Epithelial cell of prostate (primary cell): Measurements from ENCODE around the gene GINS2.

ENCODE experiments used
- DNase-seq: peaks from one replicate; pipeline ENCODE4 v3.0.0-alpha.2; 2011; ENCODE audit warnings: low read depth, low spot score
- H3K27ac ChIP-seq: fragments of 450-650 bp; 2 replicates; pipeline ENCODE4 v1.5.1; 2017; ENCODE audit warnings: mild to moderate bottlenecking

GINS2 gene

DNA sequence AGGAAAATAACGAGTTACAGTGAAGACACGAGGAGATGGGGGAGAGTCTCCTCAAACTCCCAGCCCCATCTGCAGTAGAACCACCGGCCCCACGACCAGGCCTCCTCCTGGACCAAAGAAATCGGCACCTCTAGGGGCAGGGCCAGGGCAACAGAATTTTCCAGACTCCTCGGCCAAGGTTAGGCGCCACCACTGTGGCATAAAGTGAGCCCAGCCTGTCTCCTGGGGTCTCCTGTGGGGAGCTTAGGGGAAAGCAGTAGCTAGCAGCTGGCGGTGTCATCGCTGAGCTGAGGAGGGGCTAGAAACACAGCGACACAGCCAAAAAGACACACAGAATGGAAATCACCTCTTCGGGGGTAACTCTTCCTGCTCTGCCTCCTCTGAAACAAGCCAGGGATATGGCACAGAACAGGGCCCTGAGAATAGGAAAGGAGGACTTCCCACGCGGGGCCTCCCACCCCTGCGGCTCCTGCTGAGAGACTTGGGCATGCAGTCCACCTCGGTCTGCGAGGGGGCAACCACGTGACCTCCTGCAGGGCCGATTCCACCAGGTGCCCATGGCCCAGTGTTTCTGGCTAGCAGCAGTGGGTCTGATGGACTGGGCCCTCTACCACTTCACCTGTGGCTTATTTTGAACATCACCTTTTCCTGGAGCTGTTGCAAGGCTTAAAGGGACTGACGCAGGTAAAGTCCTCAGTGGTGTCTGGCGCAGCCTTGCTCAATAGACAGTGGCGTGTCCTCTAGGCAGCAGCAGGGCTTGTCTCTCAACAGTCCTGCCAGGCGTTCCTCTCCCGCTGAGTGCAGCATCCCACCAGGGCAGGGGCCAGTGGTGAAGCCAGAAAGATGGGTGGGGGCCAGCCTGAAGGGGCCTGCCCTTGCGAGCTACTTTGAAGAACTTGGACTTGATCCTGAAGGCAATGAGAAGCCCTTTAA, 6.7 kb upstream of the GINS2 start:
- H3K27ac ChIP-seq: no peak overlapping the region
- no peak for DNase-seq

DNA sequence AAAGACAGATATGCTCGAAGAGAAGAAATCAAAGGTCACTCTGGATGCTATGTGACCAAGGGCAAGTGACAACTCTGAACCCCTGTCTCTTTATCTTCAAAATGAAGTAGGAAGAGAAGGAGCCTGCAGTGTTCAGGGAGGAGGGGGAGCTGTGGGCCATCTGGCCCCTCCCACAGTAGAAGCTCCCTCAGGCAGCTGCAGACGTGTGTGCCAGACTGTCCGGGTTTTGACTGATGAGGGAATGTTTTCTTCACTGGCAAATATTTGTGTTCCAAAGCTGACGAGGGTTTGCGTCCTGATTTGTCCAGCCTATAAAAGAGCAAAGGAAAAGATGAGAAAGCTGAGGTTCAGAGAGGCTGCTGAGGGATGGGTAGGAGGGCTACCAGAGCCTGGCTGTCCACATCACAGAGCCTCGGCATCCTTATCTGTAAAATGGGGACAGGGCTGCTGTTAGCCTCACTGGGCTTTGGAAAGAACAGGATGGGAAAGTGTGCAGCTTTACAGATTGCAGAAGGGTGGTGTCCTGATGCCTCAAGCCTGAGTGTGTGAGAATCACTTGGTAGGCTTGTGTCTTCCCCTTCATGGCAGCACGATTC, 1.8 kb upstream of the GINS2 start:
- H3K27ac ChIP-seq: no peak overlapping the region
- DNase-seq: no peak

DNA sequence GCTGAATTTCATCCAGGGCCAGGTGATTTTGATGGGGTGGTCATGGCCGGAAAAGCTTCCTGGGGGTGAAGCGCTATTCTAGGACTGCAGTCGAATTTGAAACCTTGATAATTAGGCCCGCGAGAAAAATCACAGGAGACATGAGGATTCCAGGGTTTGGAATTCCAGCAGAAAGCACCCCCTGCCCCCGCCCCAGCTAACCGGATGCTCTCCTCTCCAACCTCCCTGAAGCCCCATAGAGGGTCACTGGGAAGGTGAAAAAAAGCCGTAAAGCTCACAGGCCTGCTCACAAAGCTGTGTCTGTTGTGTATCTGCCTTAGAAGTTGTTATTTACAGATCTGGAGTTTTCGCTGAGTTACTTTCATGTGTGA, 1.2 kb upstream of the GINS2 start:
- DNase-seq: no peak
- H3K27ac ChIP-seq: no peak overlapping the region

DNA sequence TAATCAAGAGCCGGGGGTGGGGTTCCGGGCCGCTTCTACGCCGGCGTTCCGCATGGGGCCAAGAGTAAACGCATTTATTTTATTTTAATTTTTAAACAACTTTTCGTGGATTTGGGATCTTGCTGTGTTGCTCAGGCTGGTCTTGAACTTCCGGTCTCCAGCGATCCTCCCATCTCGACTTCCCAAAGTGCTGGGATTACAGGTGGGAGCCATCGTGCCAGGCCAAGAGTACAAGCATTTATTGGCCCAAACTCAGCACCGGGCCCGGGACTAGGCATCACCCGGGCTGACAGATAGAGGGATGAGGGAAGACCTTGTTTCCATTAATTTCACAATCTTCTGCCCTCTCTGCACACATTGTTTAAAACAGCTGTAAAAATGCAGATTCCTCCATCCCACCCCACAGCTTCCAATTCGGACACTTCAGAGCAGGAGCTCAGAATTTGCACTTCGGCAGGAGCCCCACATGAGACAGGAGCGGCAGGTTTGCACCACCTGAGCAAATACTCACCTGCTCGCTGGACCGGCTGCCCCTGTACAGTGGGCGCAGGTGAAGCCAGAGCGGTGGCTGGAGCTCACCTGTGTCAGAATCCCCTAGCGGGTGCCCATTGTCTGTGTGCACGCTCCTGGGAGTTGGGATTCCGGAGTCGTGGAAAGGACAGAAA, 663 bp upstream of the GINS2 start:
- no peak for DNase-seq
- no peak overlapping the region for H3K27ac ChIP-seq

DNA sequence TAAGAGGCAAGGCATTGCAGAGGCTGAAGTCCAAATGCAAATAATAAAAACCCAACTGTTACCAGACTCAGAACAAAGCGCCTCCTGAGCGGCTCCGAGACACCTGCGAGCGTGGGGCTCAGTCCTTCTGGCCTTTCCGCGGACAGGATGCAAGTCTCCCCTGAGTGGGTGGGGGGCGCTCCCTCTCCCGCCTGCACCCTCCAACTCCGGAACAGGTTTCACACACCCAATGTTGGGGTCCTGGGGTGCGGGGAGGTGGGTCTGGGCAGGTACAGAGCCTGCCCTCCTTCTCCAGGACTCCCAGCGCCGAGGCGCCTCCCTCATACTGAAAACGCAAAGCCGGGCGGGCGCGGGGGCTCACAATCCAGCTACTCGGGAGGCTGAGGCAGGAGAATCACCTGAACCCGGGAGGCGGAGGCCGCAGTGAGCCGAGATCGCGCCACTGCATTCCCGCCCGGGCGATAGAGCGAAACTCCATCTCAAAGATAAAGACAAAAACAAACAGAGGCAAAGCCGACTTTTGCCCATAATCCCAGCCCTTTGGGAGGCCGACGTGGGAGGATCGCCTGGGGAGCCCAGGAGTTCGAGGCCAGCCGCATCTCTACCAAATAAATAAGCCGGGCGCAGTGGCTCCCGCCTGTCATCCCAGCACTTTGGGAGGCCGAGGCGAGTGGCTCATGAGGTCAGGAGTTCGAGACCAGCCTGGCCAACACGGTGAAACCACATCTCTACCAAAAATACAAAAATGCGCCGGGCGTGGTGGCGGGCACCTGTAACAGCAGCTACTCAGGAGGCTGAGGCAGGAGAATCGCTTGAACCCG, 893 bp downstream of the GINS2 start:
- H3K27ac ChIP-seq: no peak overlapping the region
- no peak for DNase-seq

DNA sequence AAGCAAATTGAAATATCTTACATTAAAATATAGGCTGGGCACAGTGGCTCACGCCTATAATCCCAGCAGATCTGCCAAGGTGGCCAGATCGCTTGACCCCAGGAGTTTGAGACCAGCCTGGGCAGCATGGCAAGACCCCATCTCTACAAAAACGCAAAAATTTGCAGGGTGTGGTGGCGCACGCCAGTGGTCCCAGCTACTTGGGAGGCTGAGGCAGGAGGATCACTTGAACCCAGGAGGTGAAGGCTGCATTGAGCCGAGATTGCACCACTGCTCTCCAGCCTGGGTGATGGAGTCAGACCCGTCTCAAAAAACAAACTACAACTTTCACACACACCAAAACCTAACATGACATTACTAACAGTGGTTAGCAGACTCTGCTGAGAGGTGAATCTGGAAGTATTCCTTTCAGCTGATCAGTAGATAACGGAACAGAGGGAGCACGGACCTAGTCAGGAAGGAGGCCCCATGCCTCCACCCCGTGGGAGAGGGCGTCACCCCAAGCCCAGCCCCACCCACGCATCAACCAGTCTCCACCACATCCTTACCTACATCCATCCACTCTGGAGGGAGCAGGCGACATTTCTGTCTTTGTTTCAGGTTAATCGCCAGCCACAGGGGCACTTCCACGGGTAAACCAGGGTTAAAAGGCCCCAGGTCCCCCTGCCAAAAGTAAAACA, 1.7 kb downstream of the GINS2 start:
- no peak overlapping the region for H3K27ac ChIP-seq
- no peak for DNase-seq

DNA sequence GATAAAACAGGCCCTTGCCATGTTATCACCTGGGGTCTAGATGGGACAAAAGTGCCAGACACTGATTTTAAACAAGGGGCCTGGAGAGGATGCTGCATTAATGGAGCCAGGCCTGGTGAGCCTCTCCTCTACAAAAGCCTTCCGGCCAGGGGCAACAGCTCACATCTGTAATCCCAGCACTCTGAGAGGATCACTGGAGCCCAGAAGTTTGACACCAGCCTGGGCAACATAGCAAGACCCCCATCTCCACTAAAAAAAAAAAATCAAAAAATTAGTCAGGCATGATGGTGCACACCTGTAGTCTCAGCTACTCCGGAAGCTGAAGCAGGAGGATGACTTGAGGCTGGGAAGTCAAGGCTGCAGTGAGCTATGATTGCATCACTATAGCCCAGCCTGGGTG, 3.5 kb downstream of the GINS2 start:
- H3K27ac ChIP-seq: no peak overlapping the region
- DNase-seq: no peak

DNA sequence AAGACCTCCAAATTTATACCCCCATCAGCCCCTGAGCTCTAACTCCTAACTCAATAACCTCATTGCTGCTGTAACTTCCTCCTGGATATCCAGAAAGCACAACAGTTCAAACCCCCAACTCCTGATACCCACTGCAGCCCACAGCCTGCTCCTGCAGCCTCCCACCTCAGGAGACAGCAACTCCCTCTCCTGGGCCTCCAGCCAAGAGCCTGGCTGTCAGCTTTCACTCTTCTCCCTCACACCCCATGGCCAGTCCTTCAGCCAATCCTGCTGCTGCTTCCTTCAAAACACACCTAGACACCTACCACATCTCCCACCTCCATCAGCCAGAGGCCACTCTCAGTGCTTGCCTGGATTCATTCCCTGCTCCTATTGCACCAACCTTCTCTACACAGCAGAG, 5.4 kb downstream of the GINS2 start:
- H3K27ac ChIP-seq: no peak overlapping the region

DNA sequence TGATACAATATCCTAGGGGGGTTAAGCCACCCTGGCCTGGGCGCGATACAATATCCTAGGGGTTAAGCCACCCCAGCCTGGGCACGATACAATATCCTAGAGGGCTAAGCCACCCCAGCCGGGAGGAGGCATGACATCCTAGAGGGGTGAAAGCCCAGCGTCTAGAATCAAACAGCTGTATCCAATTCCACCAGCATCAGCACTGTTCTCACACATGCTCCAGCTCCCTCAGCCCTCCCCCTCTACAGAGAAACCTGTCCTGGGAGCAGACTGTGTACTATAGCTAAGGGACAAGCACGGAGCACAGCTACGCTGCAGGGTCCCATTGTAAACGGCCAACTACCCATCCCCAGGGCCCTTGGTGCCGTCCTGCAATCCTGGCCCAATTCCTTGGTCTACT, 6.2 kb downstream of the GINS2 start:
- no peak overlapping the region for H3K27ac ChIP-seq
- no peak for DNase-seq

More for the DNA sequence above, 5.4 kb downstream of the GINS2 start:
- DNase-seq: no peak

DNA sequence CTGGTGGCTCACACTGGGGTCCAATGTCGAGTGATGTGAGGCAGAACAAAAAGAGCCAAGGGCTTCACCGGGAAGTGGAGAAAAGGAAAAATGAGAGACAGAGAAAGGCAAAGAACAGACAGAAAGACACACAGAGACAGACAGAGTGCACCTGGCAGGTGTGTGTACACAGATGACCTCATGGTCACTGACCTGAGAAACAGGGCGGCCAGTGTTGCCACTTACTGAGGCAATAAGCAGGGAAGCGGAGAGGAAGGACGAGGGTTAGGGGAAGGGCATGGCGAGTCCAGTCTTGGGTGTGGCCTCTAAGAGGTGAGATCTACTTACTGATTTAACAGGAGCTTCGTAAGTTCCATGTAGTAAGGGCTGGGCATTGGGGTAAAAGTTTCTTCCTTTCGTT, 7.5 kb downstream of the GINS2 start:
- DNase-seq: no peak
- H3K27ac ChIP-seq: no peak overlapping the region

DNA sequence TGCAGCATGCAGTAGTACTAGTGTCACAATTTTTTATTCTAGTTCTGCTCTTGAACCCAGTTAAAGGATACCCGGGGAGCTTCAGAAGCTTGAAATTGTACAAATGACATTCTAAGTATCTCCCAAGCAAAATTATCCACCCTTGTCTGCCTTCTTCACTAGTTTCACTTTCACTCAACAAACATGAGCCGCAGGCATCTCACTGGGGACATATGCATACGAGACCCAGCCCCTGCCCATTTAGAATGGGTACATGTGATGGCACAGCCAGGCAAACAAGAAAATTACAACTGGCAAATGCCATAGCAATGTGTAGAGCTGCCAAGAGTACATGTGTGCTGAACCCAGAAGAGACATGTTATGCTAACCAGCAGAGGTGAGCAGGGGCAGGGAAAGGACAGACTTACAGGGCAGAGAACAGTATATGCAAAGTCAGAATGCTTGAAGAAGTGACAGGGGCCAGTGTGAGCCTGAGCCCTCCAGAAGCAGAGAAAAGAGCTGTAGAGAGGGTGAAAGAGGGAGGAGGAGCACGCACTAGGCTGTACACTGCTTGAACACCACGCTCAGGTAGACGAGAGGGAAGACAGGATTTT, 8.3 kb downstream of the GINS2 start:
- no peak for DNase-seq
- H3K27ac ChIP-seq: no peak overlapping the region

DNA sequence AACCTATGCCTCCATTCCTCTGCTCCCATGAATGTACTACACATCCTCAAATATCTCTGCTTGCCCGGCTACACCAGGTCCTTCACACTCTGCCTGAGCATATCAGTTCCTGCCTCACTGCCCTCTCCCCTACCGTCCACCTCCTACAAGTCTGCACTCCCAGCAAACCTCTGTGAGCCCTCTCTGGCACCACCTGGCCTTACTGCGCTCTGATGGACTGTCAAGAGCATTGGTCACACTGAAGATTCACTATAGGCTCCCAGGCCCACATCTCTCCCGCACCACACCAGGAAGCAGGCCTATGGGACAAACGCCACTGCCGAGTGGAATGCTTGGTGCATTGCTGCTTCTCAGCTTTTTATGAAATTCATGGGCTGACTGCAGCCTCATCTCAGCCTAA, 8.9 kb downstream of the GINS2 start:
- no peak for DNase-seq
- H3K27ac ChIP-seq: no peak overlapping the region

DNA sequence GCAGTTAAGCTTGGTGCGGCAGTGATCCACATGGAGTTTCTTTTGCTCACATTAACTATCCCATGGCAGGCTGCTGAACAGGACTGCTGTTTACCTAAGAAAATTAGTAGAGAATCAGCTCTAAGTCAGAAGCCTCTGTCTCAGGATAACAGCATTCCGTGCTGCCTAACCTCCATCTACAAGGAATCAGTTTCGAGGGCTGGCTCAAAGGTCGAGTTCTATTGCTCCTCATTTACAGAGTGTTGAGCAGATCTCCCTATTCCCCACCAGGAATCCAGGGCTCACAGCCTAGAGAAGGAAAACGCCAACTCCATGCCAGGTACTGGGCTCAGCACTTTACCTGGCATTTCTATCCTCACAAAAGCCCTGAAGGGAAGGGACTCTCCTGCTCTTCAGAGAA, 9.9 kb downstream of the GINS2 start:
- no peak for DNase-seq
- H3K27ac ChIP-seq: no peak overlapping the region

DNA sequence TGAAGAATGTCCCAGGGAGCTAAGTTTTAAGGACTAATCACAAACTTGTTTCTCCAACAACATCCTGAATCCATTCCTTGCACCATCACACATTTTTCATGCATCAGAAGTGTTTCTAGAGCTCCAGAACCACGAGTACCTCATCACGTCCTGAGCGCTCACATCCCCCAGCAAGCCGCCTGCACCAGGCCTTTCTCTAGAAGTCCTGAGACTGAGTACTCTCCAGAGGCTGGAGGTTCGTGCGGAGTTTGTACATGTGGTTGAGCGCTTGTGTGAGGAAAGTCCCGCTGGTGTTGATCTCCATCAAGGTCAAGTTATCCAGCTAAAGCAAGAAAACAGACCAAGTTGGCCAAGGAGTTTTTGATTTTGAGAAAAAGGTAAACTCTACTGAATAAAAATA, 10.7 kb downstream of the GINS2 start:
- no peak for DNase-seq
- H3K27ac ChIP-seq: no peak overlapping the region

DNA sequence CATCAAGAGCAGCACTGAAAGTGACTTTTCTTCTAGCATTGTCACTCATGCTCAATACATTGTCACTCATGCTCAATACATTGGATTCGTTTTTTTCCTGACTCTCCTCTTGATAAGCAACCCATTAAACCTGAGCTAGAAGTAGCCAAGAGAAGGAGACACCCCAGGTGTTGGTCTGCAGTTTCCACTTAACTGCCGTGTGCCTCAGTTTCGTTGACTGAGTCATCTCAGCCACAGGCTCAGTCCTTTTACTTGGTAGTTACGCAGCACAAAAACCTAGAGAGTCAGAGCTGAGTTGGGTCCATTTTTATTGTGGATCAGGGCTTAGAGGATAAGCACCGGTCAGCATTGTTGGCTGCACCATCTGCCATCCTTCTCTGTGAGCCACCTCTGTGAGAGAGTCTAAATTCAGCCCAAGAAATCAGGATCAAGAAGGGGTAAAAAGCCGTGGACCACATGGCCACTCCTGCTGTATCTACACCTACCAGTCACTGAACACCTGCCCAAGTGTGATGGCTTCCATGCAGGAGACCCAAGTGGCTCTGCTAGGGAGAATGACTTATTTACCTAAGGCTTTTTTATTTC, 11.3 kb downstream of the GINS2 start:
- H3K27ac ChIP-seq: no peak overlapping the region
- no peak for DNase-seq

DNA sequence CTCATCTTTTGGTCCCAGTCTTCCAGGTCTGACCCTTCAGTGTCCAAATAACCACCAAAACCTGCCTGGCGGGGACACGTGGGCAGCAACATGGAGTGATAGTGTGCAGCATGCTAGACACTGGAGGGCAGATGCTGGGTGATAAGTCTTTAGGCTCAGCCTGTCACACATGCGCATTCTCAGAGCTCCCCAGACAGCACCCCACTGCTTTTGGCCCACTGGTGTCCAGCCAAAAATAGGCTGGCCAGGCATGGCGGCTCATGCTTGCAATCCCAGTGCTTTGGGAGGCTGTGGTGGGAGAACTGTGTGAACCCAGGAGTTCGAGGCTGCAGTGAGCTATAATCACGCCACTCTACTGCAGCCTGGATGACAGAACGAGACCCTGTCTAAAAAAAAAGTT, 12.3 kb downstream of the GINS2 start:
- no peak overlapping the region for H3K27ac ChIP-seq
- no peak for DNase-seq

DNA sequence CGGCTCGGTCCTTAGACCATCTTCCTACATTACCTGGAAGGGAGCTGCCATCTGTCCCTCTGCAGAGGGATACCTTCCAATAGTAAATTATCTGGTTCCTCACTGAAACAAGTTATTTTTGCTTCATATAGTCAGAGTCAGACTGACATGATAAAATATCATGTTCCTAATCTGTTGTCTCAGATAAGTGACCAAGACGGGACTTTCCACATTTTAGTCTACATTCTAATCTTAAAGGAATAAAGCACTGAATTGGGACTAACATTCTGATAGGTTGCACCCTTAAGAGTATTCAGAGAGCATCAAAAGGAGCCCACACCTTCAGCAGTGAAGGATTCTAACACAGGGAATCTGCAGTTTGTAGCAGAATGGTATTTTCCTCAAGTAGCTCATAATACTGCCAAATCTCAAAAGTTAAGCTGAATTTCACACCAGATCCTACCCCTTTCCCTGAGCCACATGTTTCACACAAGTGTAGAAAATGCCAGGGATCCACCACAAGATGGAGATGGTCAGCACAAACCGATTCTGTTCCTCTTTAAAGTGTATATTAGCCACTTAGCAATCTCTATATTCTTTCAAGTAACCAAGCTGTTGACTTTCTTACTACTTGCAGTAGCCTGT, 13.4 kb downstream of the GINS2 start:
- H3K27ac ChIP-seq: no peak overlapping the region
- DNase-seq: no peak

DNA sequence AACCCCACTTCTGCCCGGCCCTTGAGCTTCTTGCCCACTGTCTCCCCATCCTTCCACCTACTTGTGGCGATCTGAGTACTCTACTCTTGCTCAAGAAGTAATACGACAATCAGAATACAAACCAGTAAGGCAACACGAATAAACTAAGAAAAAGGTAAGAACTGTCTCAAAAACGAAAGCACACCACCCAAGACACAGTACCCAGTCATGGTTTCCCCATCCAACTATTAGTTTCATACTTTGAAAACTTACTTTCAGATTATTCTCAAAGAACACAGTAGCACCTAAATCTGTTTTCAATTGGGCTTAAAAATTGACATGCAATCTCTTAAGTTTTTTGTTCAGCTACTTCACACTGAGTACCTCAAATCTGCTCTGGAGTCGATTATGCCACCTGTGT, 13.9 kb downstream of the GINS2 start:
- no peak for DNase-seq
- H3K27ac ChIP-seq: no peak overlapping the region

DNA sequence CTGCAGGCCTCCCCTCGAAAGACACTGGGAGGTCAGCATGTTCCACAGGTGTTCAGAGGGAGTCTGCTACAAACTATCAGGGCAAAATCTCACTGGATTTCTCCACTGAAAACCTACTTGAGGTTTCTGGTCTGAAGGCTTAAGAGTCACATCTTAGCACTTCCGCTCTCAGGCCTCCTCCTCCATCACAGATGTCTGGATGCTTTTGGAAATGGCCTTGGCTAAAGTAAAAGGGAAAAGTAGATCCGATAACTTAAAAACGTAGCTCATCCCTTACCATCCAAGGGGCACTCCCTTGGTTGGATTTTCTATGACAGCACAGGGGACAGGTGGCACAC, 14.4 kb downstream of the GINS2 start:
- H3K27ac ChIP-seq: no peak overlapping the region
- DNase-seq: no peak
